ENCODE results near the gene SUFU. TPM values are rescaled to one million over a fixed set of nuclear protein-coding genes. Genes with fewer than 3 reads are reported as not detected.

SUFU gene
- total RNA-seq, 4 donors from 2014 or later: 6.5 to 11.0 (median 9.2) TPM

- Histone ChIP-seq H3K36me3 (no peaks in the 10 kb centered on the region), H3K4me3 (peak overlapping the region; percentile 73 to 93 (median 80)), H3K27ac (peak overlapping the region; percentile 98 to 100 (median 100)), H3K9me3 (no peaks in the 10 kb centered on the region), H3K4me1 (peaks cover 7 to 34% (median 30%) of the 10 kb centered on the region in 4 donors), H3K27me3 (no peaks in the 10 kb centered on the region)
- DNase-seq: peak; percentile 86 to 93 (median 91)
- TF ChIP-seq, protein P1, sequence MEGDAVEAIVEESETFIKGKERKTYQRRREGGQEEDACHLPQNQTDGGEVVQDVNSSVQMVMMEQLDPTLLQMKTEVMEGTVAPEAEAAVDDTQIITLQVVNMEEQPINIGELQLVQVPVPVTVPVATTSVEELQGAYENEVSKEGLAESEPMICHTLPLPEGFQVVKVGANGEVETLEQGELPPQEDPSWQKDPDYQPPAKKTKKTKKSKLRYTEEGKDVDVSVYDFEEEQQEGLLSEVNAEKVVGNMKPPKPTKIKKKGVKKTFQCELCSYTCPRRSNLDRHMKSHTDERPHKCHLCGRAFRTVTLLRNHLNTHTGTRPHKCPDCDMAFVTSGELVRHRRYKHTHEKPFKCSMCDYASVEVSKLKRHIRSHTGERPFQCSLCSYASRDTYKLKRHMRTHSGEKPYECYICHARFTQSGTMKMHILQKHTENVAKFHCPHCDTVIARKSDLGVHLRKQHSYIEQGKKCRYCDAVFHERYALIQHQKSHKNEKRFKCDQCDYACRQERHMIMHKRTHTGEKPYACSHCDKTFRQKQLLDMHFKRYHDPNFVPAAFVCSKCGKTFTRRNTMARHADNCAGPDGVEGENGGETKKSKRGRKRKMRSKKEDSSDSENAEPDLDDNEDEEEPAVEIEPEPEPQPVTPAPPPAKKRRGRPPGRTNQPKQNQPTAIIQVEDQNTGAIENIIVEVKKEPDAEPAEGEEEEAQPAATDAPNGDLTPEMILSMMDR (IDR thresholded peaks at IDR 0.05): peak; percentile 60 to 83 (median 80)
- no peak for TF ChIP-seq POLR2A (IDR thresholded peaks at IDR 0.05)
Observed at GRCh38 chr10:102644646-102645387, 141.0 kb downstream of the SUFU start.

GRCh38 chr10:102645388-102645740 lies 141.6 kb downstream of the SUFU start:
- H3K27me3 ChIP-seq: no peaks in the 10 kb centered on the region
- H3K27ac ChIP-seq: peak overlapping the region; percentile 98 to 100 (median 100)
- H3K4me3 ChIP-seq: peak overlapping the region; percentile 73 to 93 (median 80)
- peak; percentile 46 to 54 for TF ChIP-seq POLR2A (IDR thresholded peaks at IDR 0.05)
- TF ChIP-seq, protein P1 (IDR thresholded peaks at IDR 0.05): no peak
- peak; percentile 78 to 89 (median 83) for DNase-seq
- H3K36me3 ChIP-seq: no peaks in the 10 kb centered on the region
- peaks cover 7 to 40% (median 35%) of the 10 kb centered on the region in 4 donors for H3K4me1 ChIP-seq
- H3K9me3 ChIP-seq: no peaks in the 10 kb centered on the region

- H3K36me3 ChIP-seq: peaks cover 0 to 2% (median 0%) of the 10 kb centered on the region in 3 donors
- no peaks in the 10 kb centered on the region for H3K9me3 ChIP-seq
- peaks cover 10 to 46% (median 41%) of the 10 kb centered on the region in 4 donors for H3K4me1 ChIP-seq
- H3K27ac ChIP-seq: peak overlapping the region; percentile 98 to 100 (median 100)
- TF ChIP-seq POLR2A (IDR thresholded peaks at IDR 0.05): peak in 1 of 2 donors; percentile 41
- TF ChIP-seq, protein P1 (IDR thresholded peaks at IDR 0.05): peak in 1 of 6 experiments; percentile 10
- no peaks in the 10 kb centered on the region for H3K27me3 ChIP-seq
- peak overlapping the region; percentile 73 to 93 (median 80) for H3K4me3 ChIP-seq
- peak; percentile 80 to 90 (median 83) for DNase-seq
Observed at GRCh38 chr10:102645741-102646609, 142.2 kb downstream of the SUFU start.

GRCh38 chr10:102646610-102647442 lies 143.1 kb downstream of the SUFU start:
- Histone ChIP-seq H3K4me1 (peaks cover 16 to 55% (median 50%) of the 10 kb centered on the region in 4 donors), H3K9me3 (no peaks in the 10 kb centered on the region), H3K27ac (peak overlapping the region; percentile 98 to 100 (median 100)), H3K27me3 (no peaks in the 10 kb centered on the region), H3K36me3 (peaks cover 0 to 8% (median 0%) of the 10 kb centered on the region in 3 donors), H3K4me3 (peak overlapping the region; percentile 73 to 93 (median 80))
- TF ChIP-seq, protein P1 (IDR thresholded peaks at IDR 0.05): no peak
- DNase-seq: peak in 2 of 3 donors; percentile 47 to 70

Measured in Peyer's patch (tissue), 4 donors.